Prostate gland (tissue), 2 donors: ENCODE data around the gene TASOR2.

Experiments
- CTCF ChIP-seq, 4 experiments: fragments of 200-600 bp in 2 of 4; fragments of 450-650 bp in 2 of 4; sonication (generic) in 2 of 4; IDR thresholded peaks; 1 replicate in 3 of 4; 2 replicates in 1 of 4; pipeline ENCODE4 v1.5.1; 2016 to 2019; ENCODE audit warnings: antibody characterized with exemption in 4 of 4, mild to moderate bottlenecking in 2 of 4, moderate library complexity in 2 of 4
- POLR2A ChIP-seq: fragments of 450-650 bp; IDR thresholded peaks from one replicate; pipeline ENCODE4 v1.6.1; 2016; ENCODE audit warnings: antibody characterized with exemption, mild to moderate bottlenecking

GRCh38 chr10:5654218-5654755 is 30.4 kb upstream of the TASOR2 start:
- TF ChIP-seq POLR2A (no peak), CTCF (IDR thresholded peaks at IDR 0.05) (no peak)
